ENCODE data around the gene OCA2.
"Not testable (repeated sequence)": the region's sequence is repeated elsewhere in the genome, so short reads cannot be mapped to it uniquely, and the experiment has no call there.

OCA2 gene

GRCh38 chr15:27967541-27967940 is 131.6 kb downstream of the OCA2 start:
- no peak overlapping the region for H3K4me3 ChIP-seq (ENCODE audit: low read depth, low read length)
- DNase-seq (ENCODE audit: low read depth, low spot score), result no peak
- in situ Hi-C loops (cut with HindIII; ENCODE audit: low sequenced_read_pairs), result no loop called here
- TF ChIP-seq CTCF (IDR thresholded peaks at IDR 0.05; ENCODE audit: low read depth, low read length), result no peak

- in situ Hi-C loops (cut with HindIII; ENCODE audit: low sequenced_read_pairs), result no loop called here
- H3K4me3 ChIP-seq (ENCODE audit: low read depth, low read length), result no peak overlapping the region
- no peak for DNase-seq (ENCODE audit: low read depth, low spot score)
- no peak for TF ChIP-seq CTCF (IDR thresholded peaks at IDR 0.05; ENCODE audit: low read depth, low read length)
Measured at GRCh38 chr15:27965546-27965945, 133.6 kb downstream of the OCA2 start.

- no peak for DNase-seq (ENCODE audit: low read depth, low spot score)
- H3K4me3 ChIP-seq (ENCODE audit: low read depth, low read length), result no peak overlapping the region
- no peak for TF ChIP-seq CTCF (IDR thresholded peaks at IDR 0.05; ENCODE audit: low read depth, low read length)
- in situ Hi-C loops (cut with HindIII; ENCODE audit: low sequenced_read_pairs), result no loop called here
Measured at GRCh38 chr15:27961801-27962200, 137.3 kb downstream of the OCA2 start.

- in situ Hi-C loops (cut with HindIII; ENCODE audit: low sequenced_read_pairs), result no loop called here
- no peak overlapping the region for H3K4me3 ChIP-seq (ENCODE audit: low read depth, low read length)
- no peak for TF ChIP-seq CTCF (IDR thresholded peaks at IDR 0.05; ENCODE audit: low read depth, low read length)
- peak; percentile 39 for DNase-seq (ENCODE audit: low read depth, low spot score)
Measured at GRCh38 chr15:27958911-27959578, 140.1 kb downstream of the OCA2 start.

GRCh38 chr15:27956285-27956684 is 142.8 kb downstream of the OCA2 start:
- in situ Hi-C loops (cut with HindIII; ENCODE audit: low sequenced_read_pairs), result no loop called here
- no peak for TF ChIP-seq CTCF (IDR thresholded peaks at IDR 0.05; ENCODE audit: low read depth, low read length)
- H3K4me3 ChIP-seq (ENCODE audit: low read depth, low read length), result no peak overlapping the region
- DNase-seq (ENCODE audit: low read depth, low spot score), result peak; percentile 17

- H3K4me3 ChIP-seq (ENCODE audit: low read depth, low read length), result no peak overlapping the region
- in situ Hi-C loops (cut with HindIII; ENCODE audit: low sequenced_read_pairs), result no loop called here
- TF ChIP-seq CTCF (IDR thresholded peaks at IDR 0.05; ENCODE audit: low read depth, low read length), result no peak
- no peak for DNase-seq (ENCODE audit: low read depth, low spot score)
Measured at GRCh38 chr15:27955087-27955486, 144.0 kb downstream of the OCA2 start.

GRCh38 chr15:27952593-27952992 is 146.5 kb downstream of the OCA2 start:
- in situ Hi-C loops (cut with HindIII; ENCODE audit: low sequenced_read_pairs); DNase-seq (ENCODE audit: low read depth, low spot score); H3K4me3 ChIP-seq (ENCODE audit: low read depth, low read length): not testable (repeated sequence)
